GM12878 (cell line): ENCODE results near the gene ISOC2. TPM values are rescaled to one million over a fixed set of nuclear protein-coding genes. Genes with fewer than 3 reads are reported as not detected.
A peak's percentile ranks its signal among the peaks of the same experiment; 100 is the strongest.

Source experiments
- CREB1 ChIP-seq: IDR thresholded peaks from 2 replicates; pipeline ENCODE4 v1.6.1; 2012; ENCODE audit warnings: low read depth, mild to moderate bottlenecking, inconsistent platforms
- CUX1 ChIP-seq: IDR thresholded peaks from 2 replicates; pipeline ENCODE4 v1.6.1; 2012; ENCODE audit warnings: improper control_type of control experiment, low read depth, low read length; ENCODE audit not compliant: insufficient replicate concordance
- EP300 ChIP-seq, 2 experiments: fragments of 150-350 bp in 1 of 2; IDR thresholded peaks; 2 replicates each; pipeline ENCODE4 v1.6.1; 2011 to 2012; ENCODE audit warnings: low read depth in 2 of 2, low read length in 2 of 2, borderline replicate concordance in 1 of 2, improper control_type of control experiment in 1 of 2, inconsistent platforms in 1 of 2; ENCODE audit not compliant: control insufficient read depth in 1 of 2
- FOS ChIP-seq: IDR thresholded peaks from 3 replicates; pipeline ENCODE4 v1.6.1; 2011; ENCODE audit warnings: borderline replicate concordance; ENCODE audit not compliant: insufficient read length; ENCODE audit errors: extremely low read depth
- HDAC2 ChIP-seq: fragments of 200-600 bp; sonication (generic); IDR thresholded peaks from 2 replicates; pipeline ENCODE4 v1.6.1; 2017
- JUNB ChIP-seq: IDR thresholded peaks from 2 replicates; pipeline ENCODE4 v1.6.1; 2016; ENCODE audit warnings: antibody characterized with exemption, mild to moderate bottlenecking
- KDM1A ChIP-seq: fragments of 200-600 bp; sonication (generic); IDR thresholded peaks from 2 replicates; pipeline ENCODE4 v1.6.1; 2016; ENCODE audit warnings: borderline replicate concordance
- MEF2A ChIP-seq: IDR thresholded peaks from 2 replicates; pipeline ENCODE4 v1.6.1; 2011; ENCODE audit warnings: low read depth, mild to moderate bottlenecking, low read length, moderate library complexity; ENCODE audit not compliant: insufficient read depth
- NBN ChIP-seq: fragments of 450-650 bp; IDR thresholded peaks from 2 replicates; pipeline ENCODE4 v1.6.1; 2016
- NR2C2 ChIP-seq: IDR thresholded peaks from 2 replicates; pipeline ENCODE4 v1.6.1; 2011; ENCODE audit warnings: borderline replicate concordance, low read depth; ENCODE audit not compliant: control insufficient read depth, insufficient read length
- RBBP5 ChIP-seq: fragments of 200-600 bp; sonication (generic); conservative IDR thresholded peaks from 2 replicates; pipeline ENCODE4 v1.6.1; 2016
- ZBED1 ChIP-seq: IDR thresholded peaks from 2 replicates; pipeline ENCODE4 v1.6.1; 2016; ENCODE audit warnings: borderline replicate concordance
- ZNF592 ChIP-seq: fragments of 450-650 bp; IDR thresholded peaks from 2 replicates; pipeline ENCODE4 v1.6.1; 2017; ENCODE audit warnings: mild to moderate bottlenecking, moderate library complexity
- polyA plus RNA-seq, 11 experiments: library from polyadenylated mRNA; depleted of rRNA in 4 of 11; unstranded in 6 of 11; stranded (reverse) in 5 of 11; fragments of >200 nt; fragmentation: Nextera tagmentation in 4 of 11; fragmentation: Illumina TruSeq in 1 of 11; extraction: Ambion mirVana in 4 of 11; extraction: Trizol in 1 of 11; gene quantifications; 1 replicate in 1 of 11; 2 replicates in 10 of 11; pipeline versions ENCODE4 v1.2.1 to v1.2.3, GENCODE V29; 2011 to 2016; ENCODE audit warnings: inconsistent platforms in 2 of 11, missing spikeins in 2 of 11, low read depth in 1 of 11
- total RNA-seq, 4 experiments: library from RNA; depleted of rRNA in 3 of 4; stranded (reverse); fragments of >200 nt in 3 of 4; fragmentation: Illumina TruSeq in 1 of 4; extraction: Trizol in 1 of 4; gene quantifications; 2 replicates each; pipeline versions ENCODE4 v1.2.1 to v1.2.3, GENCODE V29; 2013 to 2021
- TF ChIP-seq, protein P1 (sequence below): fragments of 150-350 bp; IDR thresholded peaks from 2 replicates; pipeline ENCODE4 v1.6.1; 2014; ENCODE audit warnings: mild to moderate bottlenecking, low read depth, low read length

Gene ISOC2
- total and polyA plus RNA-seq, 10 of the 15 experiments (the other 5 are each of a cell fraction or from before 2014, with no cell fraction given), result 0.72 to 238 (median 56.9) TPM

- TF ChIP-seq MEF2A (0 out of 2 replicates have a peak, but pooled peaks have one; percentile 8), NR2C2 (no peak), JUNB (no peak), CUX1 (no peak), NBN (peak; percentile 100), ZNF592 (no peak), ZBED1 (no peak), CREB1 (peak; percentile 97), EP300 (IDR thresholded peaks at IDR 0.05; ENCODE audit: borderline replicate concordance in 1 of 2, control insufficient read depth in 1 of 2, low read depth in 2 of 2, low read length in 2 of 2) (no peak), FOS (no peak), KDM1A (no peak), HDAC2 (no peak), RBBP5 (no peak)
- TF ChIP-seq, protein P1, sequence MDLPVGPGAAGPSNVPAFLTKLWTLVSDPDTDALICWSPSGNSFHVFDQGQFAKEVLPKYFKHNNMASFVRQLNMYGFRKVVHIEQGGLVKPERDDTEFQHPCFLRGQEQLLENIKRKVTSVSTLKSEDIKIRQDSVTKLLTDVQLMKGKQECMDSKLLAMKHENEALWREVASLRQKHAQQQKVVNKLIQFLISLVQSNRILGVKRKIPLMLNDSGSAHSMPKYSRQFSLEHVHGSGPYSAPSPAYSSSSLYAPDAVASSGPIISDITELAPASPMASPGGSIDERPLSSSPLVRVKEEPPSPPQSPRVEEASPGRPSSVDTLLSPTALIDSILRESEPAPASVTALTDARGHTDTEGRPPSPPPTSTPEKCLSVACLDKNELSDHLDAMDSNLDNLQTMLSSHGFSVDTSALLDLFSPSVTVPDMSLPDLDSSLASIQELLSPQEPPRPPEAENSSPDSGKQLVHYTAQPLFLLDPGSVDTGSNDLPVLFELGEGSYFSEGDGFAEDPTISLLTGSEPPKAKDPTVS, result no peak
These were observed 42.2 kb upstream of the ISOC2 start (continued) for GRCh38 chr19:55503502-55504251.
